Mesothelial cell of epicardium (in vitro differentiated cells): Measurements from ENCODE around the gene VWA5A. TPM values are rescaled to one million over a fixed set of nuclear protein-coding genes. Genes with fewer than 3 reads are reported as not detected.
A peak's percentile ranks its signal among the peaks of the same experiment; 100 is the strongest.

Source experiments
- DNase-seq, 2 experiments: peaks; one replicate each; pipeline ENCODE4 v3.0.0; 2021; ENCODE audit warnings: low spot score in 2 of 2; ENCODE audit not compliant: unreplicated experiment in 2 of 2
- H3K27ac Mint-ChIP-seq: 2 replicates; pipeline ENCODE4 v1.8.0; 2021; ENCODE audit warnings: mixed read lengths
- H3K27me3 Mint-ChIP-seq: 2 replicates; pipeline ENCODE4 v1.8.0; 2021; ENCODE audit warnings: low read depth, mixed read lengths
- H3K36me3 Mint-ChIP-seq: 2 replicates; pipeline ENCODE4 v1.8.0; 2021; ENCODE audit warnings: mixed read lengths
- H3K4me1 Mint-ChIP-seq: 2 replicates; pipeline ENCODE4 v1.8.0; 2021; ENCODE audit warnings: mixed read lengths
- H3K4me3 Mint-ChIP-seq: 2 replicates; pipeline ENCODE4 v1.8.0; 2021; ENCODE audit warnings: mild to moderate bottlenecking, moderate library complexity, mixed read lengths
- H3K9me3 Mint-ChIP-seq: 2 replicates; pipeline ENCODE4 v1.8.0; 2021; ENCODE audit warnings: mixed read lengths
- total RNA-seq: library from RNA; stranded (reverse); gene quantifications from 3 replicates; pipeline ENCODE4 v1.2.1, GENCODE V29; 2021
- TF ChIP-seq, protein P1 (sequence below): fragments of 200-600 bp; sonication (generic); IDR thresholded peaks from one replicate; pipeline ENCODE4 v1.5.0; 2021; ENCODE audit warnings: antibody characterized with exemption; ENCODE audit not compliant: unreplicated experiment

The VWA5A gene, protein sequence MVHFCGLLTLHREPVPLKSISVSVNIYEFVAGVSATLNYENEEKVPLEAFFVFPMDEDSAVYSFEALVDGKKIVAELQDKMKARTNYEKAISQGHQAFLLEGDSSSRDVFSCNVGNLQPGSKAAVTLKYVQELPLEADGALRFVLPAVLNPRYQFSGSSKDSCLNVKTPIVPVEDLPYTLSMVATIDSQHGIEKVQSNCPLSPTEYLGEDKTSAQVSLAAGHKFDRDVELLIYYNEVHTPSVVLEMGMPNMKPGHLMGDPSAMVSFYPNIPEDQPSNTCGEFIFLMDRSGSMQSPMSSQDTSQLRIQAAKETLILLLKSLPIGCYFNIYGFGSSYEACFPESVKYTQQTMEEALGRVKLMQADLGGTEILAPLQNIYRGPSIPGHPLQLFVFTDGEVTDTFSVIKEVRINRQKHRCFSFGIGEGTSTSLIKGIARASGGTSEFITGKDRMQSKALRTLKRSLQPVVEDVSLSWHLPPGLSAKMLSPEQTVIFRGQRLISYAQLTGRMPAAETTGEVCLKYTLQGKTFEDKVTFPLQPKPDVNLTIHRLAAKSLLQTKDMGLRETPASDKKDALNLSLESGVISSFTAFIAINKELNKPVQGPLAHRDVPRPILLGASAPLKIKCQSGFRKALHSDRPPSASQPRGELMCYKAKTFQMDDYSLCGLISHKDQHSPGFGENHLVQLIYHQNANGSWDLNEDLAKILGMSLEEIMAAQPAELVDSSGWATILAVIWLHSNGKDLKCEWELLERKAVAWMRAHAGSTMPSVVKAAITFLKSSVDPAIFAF
- 13.4 to 14.2 TPM (median 14.2 TPM) in 3 replicates for total RNA-seq

DNA sequence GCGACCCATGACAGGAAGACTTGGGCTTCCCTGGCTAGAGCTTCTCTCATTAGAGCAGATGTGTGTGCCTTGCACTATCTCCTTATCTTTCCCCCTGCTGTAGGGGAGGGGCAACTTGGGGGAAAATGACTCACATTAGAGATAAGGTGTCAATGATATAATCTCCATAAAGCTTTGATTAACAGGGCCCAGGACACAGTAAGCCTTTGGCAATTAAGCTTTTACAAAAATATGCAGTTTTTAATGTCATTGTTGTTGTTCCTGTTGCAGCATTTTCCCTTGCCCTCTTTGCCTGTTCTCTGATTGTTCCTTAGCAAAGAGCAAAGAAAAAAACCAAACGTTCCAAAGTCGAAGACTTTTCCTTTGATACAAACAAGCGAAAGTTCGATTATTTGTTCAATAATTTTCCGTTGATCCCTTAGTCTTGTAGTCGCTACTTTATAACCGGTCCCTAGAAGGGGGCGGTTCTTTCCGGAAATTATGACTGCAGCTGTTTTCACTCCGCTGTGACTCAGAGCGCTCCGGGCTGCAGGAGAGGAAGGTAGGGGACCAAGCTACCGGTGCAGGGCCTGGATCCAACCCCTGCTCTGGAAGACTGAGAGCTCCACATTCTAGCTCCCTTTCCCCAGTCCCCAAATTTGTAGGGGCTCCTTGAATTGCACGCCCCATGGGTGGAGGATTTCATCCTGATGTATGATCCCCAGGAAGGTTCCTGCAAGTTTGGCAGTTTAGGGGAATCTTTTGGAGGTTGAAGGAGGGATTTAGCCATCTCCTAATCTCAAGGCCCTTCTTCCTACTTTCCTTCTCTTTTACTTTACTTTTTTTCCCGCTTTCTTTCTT lies at the start of gene VWA5A:
Gene VWA5A (plus strand): TSS at position 509 of the 840 bp plus-strand sequence. CDS start 2,062 bp downstream, outside the sequence.
- Mint-ChIP-seq H3K27ac (peak within 1 kb of the TSS; percentile 96), H3K4me3 (peak within 1 kb of the TSS; percentile 97), H3K27me3 (no peaks in the 10 kb centered on the region), H3K9me3 (no peaks in the 10 kb centered on the region), H3K36me3 (peaks cover 22% of the 10 kb centered on the region), H3K4me1 (peaks cover 13% of the 10 kb centered on the region)
- peak in 1 of 2 experiments; percentile 57 for DNase-seq
- TF ChIP-seq, protein P1, sequence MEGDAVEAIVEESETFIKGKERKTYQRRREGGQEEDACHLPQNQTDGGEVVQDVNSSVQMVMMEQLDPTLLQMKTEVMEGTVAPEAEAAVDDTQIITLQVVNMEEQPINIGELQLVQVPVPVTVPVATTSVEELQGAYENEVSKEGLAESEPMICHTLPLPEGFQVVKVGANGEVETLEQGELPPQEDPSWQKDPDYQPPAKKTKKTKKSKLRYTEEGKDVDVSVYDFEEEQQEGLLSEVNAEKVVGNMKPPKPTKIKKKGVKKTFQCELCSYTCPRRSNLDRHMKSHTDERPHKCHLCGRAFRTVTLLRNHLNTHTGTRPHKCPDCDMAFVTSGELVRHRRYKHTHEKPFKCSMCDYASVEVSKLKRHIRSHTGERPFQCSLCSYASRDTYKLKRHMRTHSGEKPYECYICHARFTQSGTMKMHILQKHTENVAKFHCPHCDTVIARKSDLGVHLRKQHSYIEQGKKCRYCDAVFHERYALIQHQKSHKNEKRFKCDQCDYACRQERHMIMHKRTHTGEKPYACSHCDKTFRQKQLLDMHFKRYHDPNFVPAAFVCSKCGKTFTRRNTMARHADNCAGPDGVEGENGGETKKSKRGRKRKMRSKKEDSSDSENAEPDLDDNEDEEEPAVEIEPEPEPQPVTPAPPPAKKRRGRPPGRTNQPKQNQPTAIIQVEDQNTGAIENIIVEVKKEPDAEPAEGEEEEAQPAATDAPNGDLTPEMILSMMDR = no peak

DNA sequence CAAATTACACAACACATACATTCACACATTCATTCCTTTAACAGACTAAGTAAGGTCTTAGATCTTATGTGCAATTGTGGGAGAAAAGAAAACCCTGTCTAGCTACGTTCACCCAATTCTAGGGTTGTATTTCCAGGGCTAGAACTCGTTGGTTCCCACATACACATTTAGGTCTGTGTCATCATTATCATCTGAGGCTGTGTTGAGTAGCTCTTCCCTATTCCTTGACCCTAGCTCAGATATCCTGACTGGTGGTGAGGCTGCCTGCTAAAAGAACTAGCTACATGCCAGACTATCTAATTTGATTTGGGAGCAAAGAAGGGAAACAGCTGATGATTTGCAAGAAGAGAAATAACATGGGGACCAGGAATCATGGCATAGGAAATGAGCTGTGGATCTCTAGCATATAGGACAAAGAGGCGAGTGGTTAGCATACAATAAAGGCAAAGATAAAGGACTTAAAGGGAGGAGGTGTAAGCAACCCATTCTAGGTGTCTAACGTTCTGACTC lies 46.6 kb upstream of the VWA5A start:
- H3K9me3 Mint-ChIP-seq = no peaks in the 10 kb centered on the region
- TF ChIP-seq, protein P1 = no peak
- no peaks in the 10 kb centered on the region for H3K36me3 Mint-ChIP-seq
- peaks cover 2% of the 10 kb centered on the region for H3K4me1 Mint-ChIP-seq
- H3K27ac Mint-ChIP-seq = no peak overlapping the region
- no peak overlapping the region for H3K4me3 Mint-ChIP-seq
- peaks cover 49% of the 10 kb centered on the region for H3K27me3 Mint-ChIP-seq
- DNase-seq = no peak

DNA sequence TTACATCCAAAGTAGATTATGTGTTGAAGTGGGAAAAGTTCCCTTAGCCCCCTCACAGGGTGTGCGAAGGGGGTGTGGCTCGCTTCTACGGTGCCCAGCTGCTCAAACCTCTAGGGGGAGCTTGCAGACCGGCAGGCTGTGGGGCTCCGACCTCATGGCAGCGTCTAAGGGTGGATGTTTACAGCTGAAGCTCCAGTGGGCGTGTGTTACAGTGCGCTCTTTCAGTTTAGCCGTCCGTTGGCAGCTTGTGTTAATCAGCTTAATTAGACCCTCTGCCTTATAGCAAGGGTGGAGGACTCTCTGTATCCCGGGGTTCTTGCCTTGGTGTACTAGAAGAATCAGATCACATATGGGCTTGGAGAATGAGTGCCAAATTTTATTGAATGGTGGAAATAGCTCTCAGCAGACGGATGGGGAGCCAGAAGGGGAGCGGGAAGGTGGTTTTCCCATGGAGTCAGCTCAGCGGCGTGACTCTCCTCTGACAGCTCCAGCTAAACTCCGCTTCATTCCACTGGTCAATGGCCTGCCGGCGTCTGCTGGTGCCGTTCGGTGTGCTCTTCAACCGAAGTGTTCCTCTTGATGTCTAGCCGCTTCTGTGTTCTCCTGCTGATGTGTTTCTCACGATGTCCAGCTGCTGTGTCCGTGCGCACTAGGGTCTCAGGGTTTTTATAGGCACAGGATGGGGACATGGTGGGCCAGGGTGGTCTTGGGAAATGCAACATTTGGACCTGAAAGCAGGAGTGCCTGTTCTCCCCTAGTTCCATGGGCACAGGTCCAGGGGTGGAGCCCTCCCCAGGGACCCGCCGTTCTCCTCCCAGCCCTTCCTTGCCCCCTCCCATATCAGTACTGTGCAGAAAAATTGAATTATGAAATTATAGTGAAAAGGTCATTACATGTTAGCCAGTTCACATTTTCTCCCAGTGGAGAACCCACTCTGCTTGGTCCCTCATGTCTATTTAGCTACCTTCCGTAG lies 45.5 kb upstream of the VWA5A start:
- no peaks in the 10 kb centered on the region for H3K9me3 Mint-ChIP-seq
- H3K36me3 Mint-ChIP-seq = no peaks in the 10 kb centered on the region
- TF ChIP-seq, protein P1 = peak; percentile 26
- peak in 1 of 2 experiments; percentile 54 for DNase-seq
- peak overlapping the region; percentile 54 for H3K4me3 Mint-ChIP-seq
- peaks cover 2% of the 10 kb centered on the region for H3K4me1 Mint-ChIP-seq
- H3K27ac Mint-ChIP-seq = no peak overlapping the region
- H3K27me3 Mint-ChIP-seq = peaks cover 44% of the 10 kb centered on the region

DNA sequence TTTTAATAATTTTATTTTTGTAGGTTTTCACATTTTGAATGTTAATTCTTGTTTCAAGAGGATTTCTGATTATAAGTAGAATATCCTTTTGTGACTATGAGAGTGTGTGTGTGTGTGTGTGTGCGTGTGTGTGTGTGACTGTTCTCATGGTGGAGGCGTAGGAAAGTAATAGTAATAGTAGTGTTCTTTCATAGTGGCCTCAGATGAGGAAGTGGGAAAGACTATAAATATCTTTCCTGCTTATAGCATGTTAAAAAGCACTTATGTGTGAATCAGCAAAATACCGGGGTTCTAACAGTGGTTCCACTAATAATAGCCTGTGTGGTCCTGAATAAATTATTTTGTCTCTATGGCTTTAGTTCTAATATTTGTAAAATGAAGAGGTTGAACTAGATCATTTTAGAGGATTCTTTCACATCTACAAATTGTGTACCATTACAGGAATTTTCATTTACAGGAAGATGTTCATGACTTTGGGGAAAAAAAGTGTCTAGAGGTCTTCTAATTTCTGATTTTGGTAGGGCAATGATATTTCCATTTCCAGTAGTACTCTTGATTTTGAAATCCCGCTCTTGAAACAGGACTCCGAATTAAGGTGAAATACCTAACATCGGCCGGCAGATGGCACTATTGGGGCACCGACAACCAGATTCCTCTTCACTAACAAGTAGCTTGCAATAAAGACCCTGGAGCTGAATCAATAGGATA lies 44.2 kb upstream of the VWA5A start:
- Mint-ChIP-seq H3K9me3 (no peaks in the 10 kb centered on the region), H3K27me3 (peaks cover 42% of the 10 kb centered on the region), H3K36me3 (no peaks in the 10 kb centered on the region), H3K27ac (no peak overlapping the region), H3K4me3 (no peak overlapping the region), H3K4me1 (peaks cover 2% of the 10 kb centered on the region)
- TF ChIP-seq, protein P1 = peak; percentile 83
- DNase-seq = peak in 1 of 2 experiments; percentile 77
